Measurements from ENCODE around the gene PTPN11.

The PTPN11 gene

GRCh38 chr12:112555621-112556233 lies 137.0 kb downstream of the PTPN11 start:
- DNase-seq = no peak

DNA sequence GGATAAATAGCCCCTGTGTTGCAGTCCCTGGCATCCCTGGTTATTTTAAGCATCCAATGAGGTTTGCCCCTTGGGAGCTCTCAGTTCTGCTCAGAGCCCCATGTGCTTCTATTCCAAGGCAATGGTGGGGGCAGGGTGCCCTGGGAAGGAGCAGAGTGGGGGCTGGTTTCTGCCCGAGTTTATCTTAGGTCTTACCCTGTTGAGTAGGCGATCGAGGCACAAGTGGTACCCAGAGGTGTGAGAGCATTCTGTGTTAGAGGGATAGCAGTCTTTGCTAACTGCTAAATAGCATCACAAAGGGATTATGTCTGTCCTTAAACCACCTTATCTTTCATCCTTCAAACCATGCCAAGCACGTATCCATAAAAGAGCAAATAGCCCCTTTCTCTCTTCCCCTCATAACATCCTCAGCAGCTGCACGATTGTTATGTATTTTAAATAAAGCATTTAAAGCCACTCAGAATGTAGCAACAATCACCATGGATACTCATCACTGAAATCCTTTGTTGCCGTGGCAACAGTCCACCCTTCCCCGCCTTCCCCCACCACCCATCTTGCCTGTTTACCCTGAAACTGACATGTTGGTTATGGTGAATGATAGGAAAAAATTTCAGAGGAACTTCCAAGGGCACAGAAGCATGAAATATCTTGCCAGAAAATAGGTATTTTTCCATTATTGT lies 139.3 kb downstream of the PTPN11 start:
- DNase-seq = no peak
